B cell (primary cell): ENCODE measurements around the gene CERK. TPM values are rescaled to one million over a fixed set of nuclear protein-coding genes. Genes with fewer than 3 reads are reported as not detected.

Source experiments
- ATAC-seq: fragments of 200-7000 bp; cut with Tn5 transposase; one replicate; pipeline ENCODE4 v1.10.0; 2021; ENCODE audit warnings: low read depth, mild to moderate bottlenecking, moderate number of reproducible peaks, moderate library complexity
- CTCF ChIA-PET: fragments of 350-600 bp; sonication (Branson Sonifier 250); formaldehyde crosslinking; loops from one replicate; lab custom pipeline; 2021; ENCODE audit warnings: antibody characterized with exemption, inconsistent platforms; lab: Charles Lee
- POLR2A ChIA-PET: fragments of 350-600 bp; sonication (Branson Sonifier 250); formaldehyde crosslinking; loops from one replicate; lab custom pipeline; 2021; ENCODE audit warnings: antibody characterized with exemption; lab: Charles Lee
- DNase-seq: peaks from one replicate; pipeline ENCODE4 v3.0.0; 2013
- H2AFZ ChIP-seq: 2 replicates; pipeline ENCODE4 v1.6.1; 2012; ENCODE audit warnings: mild to moderate bottlenecking, low read depth, low read length; ENCODE audit not compliant: insufficient read depth, poor library complexity, severe bottlenecking
- H3K27ac ChIP-seq, 2 donors: 1 replicate in 1 of 2; 2 replicates in 1 of 2; pipeline ENCODE4 v1.5.1; 2012 to 2013; ENCODE audit warnings: low read length in 2 of 2, mild to moderate bottlenecking in 2 of 2, moderate library complexity in 1 of 2
- H3K27me3 ChIP-seq, 4 experiments: fragments of 200-600 bp in 1 of 4; sonication (generic) in 1 of 4; replicated peaks in 1 of 4; 1 replicate in 2 of 4; 2 replicates in 2 of 4; pipeline versions ENCODE4 v1.6.1 to v1.7.0; 2013 to 2016; ENCODE audit warnings: low read length in 3 of 4, mild to moderate bottlenecking in 2 of 4, mixed read lengths in 1 of 4, moderate library complexity in 1 of 4; ENCODE audit not compliant: insufficient read depth in 4 of 4, control insufficient read depth in 3 of 4; ENCODE audit errors: control extremely low read depth in 1 of 4
- H3K36me3 ChIP-seq, 2 experiments: replicated peaks in 1 of 2; 1 replicate in 1 of 2; 2 replicates in 1 of 2; pipeline versions ENCODE4 v1.6.1 to v1.7.1; 2013; ENCODE audit warnings: low read length in 1 of 2; ENCODE audit not compliant: insufficient read depth in 2 of 2, control insufficient read depth in 1 of 2; ENCODE audit errors: control extremely low read depth in 1 of 2, extremely low read depth in 1 of 2
- H3K4me1 ChIP-seq, 2 donors: fragments of 200-600 bp in 1 of 2; sonication (generic) in 1 of 2; 1 replicate in 1 of 2; 2 replicates in 1 of 2; pipeline versions ENCODE4 v1.5.1 to v1.6.1; 2013 to 2017; ENCODE audit warnings: low read length in 2 of 2; ENCODE audit not compliant: control insufficient read depth in 2 of 2, insufficient read depth in 2 of 2
- H3K4me2 ChIP-seq: replicated peaks from 2 replicates; pipeline ENCODE3; 2012; ENCODE audit warnings: mild to moderate bottlenecking, low read depth, low read length; ENCODE audit not compliant: poor library complexity, severe bottlenecking
- H3K4me3 ChIP-seq, 5 experiments: fragments of 200-600 bp in 1 of 5; sonication (generic) in 1 of 5; 1 replicate in 3 of 5; 2 replicates in 2 of 5; pipeline versions ENCODE4 v1.5.1 to v1.7.0; 2011 to 2016; ENCODE audit warnings: low read length in 4 of 5, mild to moderate bottlenecking in 4 of 5, low read depth in 2 of 5, control low read depth in 1 of 5, moderate library complexity in 1 of 5; ENCODE audit not compliant: insufficient read depth in 1 of 5; ENCODE audit errors: control extremely low read depth in 1 of 5, extremely low read depth in 1 of 5
- H3K79me2 ChIP-seq: fragments of 200-600 bp; sonication (generic); one replicate; pipeline ENCODE4 v1.6.0; 2016; ENCODE audit warnings: low read length; ENCODE audit not compliant: control insufficient read depth, insufficient read depth
- H3K9ac ChIP-seq: fragments of 200-600 bp; sonication (generic); 2 replicates; pipeline ENCODE4 v1.6.1; 2017; ENCODE audit warnings: mild to moderate bottlenecking, low read length, moderate library complexity
- H3K9me3 ChIP-seq, 3 donors: one replicate each; pipeline versions ENCODE4 v1.6.1 to v1.7.1; 2013; ENCODE audit warnings: low read length in 2 of 3; ENCODE audit not compliant: control insufficient read depth in 2 of 3, insufficient read depth in 1 of 3; ENCODE audit errors: control extremely low read depth in 1 of 3
- H4K20me1 ChIP-seq: 2 replicates; pipeline ENCODE4 v1.6.0; 2012; ENCODE audit warnings: mild to moderate bottlenecking, low read length; ENCODE audit not compliant: insufficient read depth, control insufficient read depth, poor library complexity, severe bottlenecking
- H3K27ac Mint-ChIP-seq: one replicate; pipeline ENCODE4 v1.8.0; 2021; ENCODE audit warnings: mixed read lengths
- H3K27me3 Mint-ChIP-seq: one replicate; pipeline ENCODE4 v1.8.0; 2021; ENCODE audit warnings: mixed read lengths
- H3K4me1 Mint-ChIP-seq: one replicate; pipeline ENCODE4 v1.8.0; 2021; ENCODE audit warnings: mixed read lengths
- H3K4me3 Mint-ChIP-seq: one replicate; pipeline ENCODE4 v1.8.0; 2021; ENCODE audit warnings: mixed read lengths
- H3K9me3 Mint-ChIP-seq: one replicate; pipeline ENCODE4 v1.8.0; 2022; ENCODE audit warnings: mixed read lengths; ENCODE audit not compliant: insufficient read depth
- EZH2 ChIP-seq: IDR thresholded peaks from 2 replicates; pipeline ENCODE4 v1.6.1; 2012; ENCODE audit warnings: borderline replicate concordance, low read depth, mild to moderate bottlenecking, moderate library complexity, low read length; ENCODE audit not compliant: insufficient read depth, poor library complexity, severe bottlenecking
- WGBS: methylation state at CpG from one replicate; pipeline ENCODE4 v1.1.5; 2013; ENCODE audit warnings: missing lambda C conversion rate; ENCODE audit not compliant: insufficient coverage; 5-methylcytosine and 5-hydroxymethylcytosine counted together
- intact Hi-C: fragments of 100-400 bp; cut with micrococcal nuclease; formaldehyde crosslinking; loops from one replicate; pipeline ENCODE4 v1.10.0; 2022
- polyA plus RNA-seq: library from polyadenylated mRNA; depleted of rRNA; stranded (reverse); fragments of >200 nt; gene quantifications from 2 replicates; pipeline ENCODE4 v1.2.3, GENCODE V29; 2012
- total RNA-seq, 2 donors: library from RNA; stranded (reverse); fragments of 120-200 nt in 1 of 2; gene quantifications; 1 replicate in 1 of 2; 2 replicates in 1 of 2; pipeline versions ENCODE4 v1.2.3 to v1.2.4, GENCODE V29; 2013 to 2022
- TF ChIP-seq, protein P1 (sequence below): fragments of 200-600 bp; IDR thresholded peaks from one replicate; pipeline ENCODE4 v1.8.0; 2022; ENCODE audit warnings: antibody characterized with exemption, mild to moderate bottlenecking

The CERK gene
- total and polyA plus RNA-seq, 2 donors (not counting 1 experiment from before 2014, with no cell fraction given): 23.2 to 48.3 TPM

DNA sequence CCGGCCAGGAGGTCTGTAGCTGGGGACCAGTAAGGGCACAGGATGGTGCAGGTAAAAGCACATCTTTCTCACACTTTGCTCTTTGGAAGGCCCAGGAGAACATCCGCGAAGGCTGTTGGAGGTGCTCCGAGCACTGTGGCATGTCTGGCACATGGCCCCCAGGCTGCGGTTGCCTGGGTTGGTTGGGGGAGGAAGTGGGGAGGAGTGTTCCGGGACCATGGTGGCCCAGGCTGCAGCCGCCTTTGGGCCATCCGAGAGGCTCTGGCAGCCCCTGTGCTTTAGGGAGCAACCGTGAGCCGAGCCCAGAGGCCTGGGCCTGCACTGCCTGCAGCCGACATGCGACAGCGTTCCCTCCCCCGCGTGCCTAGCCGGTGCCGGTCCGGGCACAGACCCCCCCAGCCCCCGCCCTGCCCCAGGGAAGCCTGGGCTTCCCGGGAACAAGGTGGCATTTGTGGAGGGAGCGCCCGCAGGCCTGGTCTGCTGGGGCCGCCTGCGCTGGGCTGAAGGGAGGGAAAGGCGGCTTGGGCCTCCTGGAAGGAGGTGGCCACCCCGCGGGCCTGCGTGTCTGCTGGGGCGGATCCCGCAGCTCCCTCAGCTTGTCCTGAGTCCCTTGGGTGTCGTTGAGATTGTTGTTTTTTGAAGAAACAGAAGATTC lies 59.9 kb downstream of the CERK start:
- Histone ChIP-seq H4K20me1 (peaks cover 93% of the 10 kb centered on the region), H3K36me3 (peaks cover 0 to 34% of the 10 kb centered on the region in 2 experiments), H3K4me3 (no peak overlapping the region), H3K27me3 (peaks cover 0 to 31% (median 0%) of the 10 kb centered on the region in 4 experiments), H3K79me2 (peaks cover 21% of the 10 kb centered on the region), H3K4me2 (no peak overlapping the region), H3K9ac (no peak overlapping the region), H3K27ac (no peak overlapping the region), H3K9me3 (peaks cover 0 to 10% (median 0%) of the 10 kb centered on the region in 3 donors), H3K4me1 (peaks cover 19 to 29% of the 10 kb centered on the region in 2 donors), H2AFZ (no peak overlapping the region)
- TF ChIP-seq EZH2: no peak
- TF ChIP-seq, protein P1, sequence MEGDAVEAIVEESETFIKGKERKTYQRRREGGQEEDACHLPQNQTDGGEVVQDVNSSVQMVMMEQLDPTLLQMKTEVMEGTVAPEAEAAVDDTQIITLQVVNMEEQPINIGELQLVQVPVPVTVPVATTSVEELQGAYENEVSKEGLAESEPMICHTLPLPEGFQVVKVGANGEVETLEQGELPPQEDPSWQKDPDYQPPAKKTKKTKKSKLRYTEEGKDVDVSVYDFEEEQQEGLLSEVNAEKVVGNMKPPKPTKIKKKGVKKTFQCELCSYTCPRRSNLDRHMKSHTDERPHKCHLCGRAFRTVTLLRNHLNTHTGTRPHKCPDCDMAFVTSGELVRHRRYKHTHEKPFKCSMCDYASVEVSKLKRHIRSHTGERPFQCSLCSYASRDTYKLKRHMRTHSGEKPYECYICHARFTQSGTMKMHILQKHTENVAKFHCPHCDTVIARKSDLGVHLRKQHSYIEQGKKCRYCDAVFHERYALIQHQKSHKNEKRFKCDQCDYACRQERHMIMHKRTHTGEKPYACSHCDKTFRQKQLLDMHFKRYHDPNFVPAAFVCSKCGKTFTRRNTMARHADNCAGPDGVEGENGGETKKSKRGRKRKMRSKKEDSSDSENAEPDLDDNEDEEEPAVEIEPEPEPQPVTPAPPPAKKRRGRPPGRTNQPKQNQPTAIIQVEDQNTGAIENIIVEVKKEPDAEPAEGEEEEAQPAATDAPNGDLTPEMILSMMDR: no peak
- H3K4me3 Mint-ChIP-seq: no peak overlapping the region
- H3K27ac Mint-ChIP-seq: no peak overlapping the region
- 54% methylated on average over 31 of the region's 31 CpGs for WGBS
- CTCF ChIA-PET: no interaction called here
- peaks cover 24% of the 10 kb centered on the region for H3K4me1 Mint-ChIP-seq
- no peaks in the 10 kb centered on the region for H3K9me3 Mint-ChIP-seq
- ATAC-seq: no peak
- intact Hi-C loops: no loop called here
- no peak for DNase-seq
- no peaks in the 10 kb centered on the region for H3K27me3 Mint-ChIP-seq
- POLR2A ChIA-PET: no interaction called here

DNA sequence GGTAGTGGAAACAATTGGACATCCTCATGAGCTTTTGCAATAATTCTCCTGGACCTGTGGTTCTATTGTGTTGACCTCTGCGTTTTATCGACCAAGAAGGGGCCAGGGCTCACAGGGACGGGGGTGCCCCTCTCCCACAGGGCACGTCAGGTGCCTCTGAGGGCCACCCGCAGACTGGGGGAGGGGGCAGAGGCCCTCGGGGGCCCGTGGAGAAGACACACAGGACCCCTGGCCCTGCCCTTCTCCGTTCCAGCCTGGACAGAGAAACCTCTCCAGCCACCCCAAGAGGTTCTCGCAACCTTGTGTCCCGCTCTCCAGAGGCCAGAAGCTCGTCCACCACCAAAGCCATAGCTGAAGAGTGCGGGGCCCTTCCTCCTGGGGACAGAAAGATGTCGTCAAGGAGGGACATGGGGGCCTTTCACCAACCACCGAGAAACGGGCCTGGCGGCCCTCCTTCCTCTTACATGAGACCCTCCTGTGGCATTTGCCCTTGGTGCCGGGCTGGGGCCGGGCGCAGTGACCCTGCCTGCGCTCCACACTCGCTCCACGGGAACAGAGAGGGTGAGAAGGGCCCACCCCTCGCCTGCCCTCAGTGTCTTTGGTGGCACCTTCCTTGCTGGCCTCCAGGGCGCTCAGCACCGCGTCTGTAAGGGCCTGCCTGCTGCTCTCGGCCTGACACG lies 60.6 kb downstream of the CERK start:
- TF ChIP-seq, protein P1: no peak
- no peak for TF ChIP-seq EZH2
- H2AFZ ChIP-seq: no peak overlapping the region
- no peaks in the 10 kb centered on the region for H3K9me3 Mint-ChIP-seq
- H3K4me3 Mint-ChIP-seq: no peak overlapping the region
- H3K9ac ChIP-seq: no peak overlapping the region
- H4K20me1 ChIP-seq: peaks cover 93% of the 10 kb centered on the region
- intact Hi-C loops: no loop called here
- H3K27ac Mint-ChIP-seq: no peak overlapping the region
- peaks cover 28% of the 10 kb centered on the region for H3K4me1 Mint-ChIP-seq
- POLR2A ChIA-PET: no interaction called here
- peaks cover 0 to 37% of the 10 kb centered on the region in 2 experiments for H3K36me3 ChIP-seq
- WGBS: 96% methylated on average over 28 of the region's 28 CpGs
- H3K27me3 ChIP-seq: peaks cover 0 to 34% (median 0%) of the 10 kb centered on the region in 4 experiments
- H3K79me2 ChIP-seq: peaks cover 26% of the 10 kb centered on the region
- ATAC-seq (no peak), DNase-seq (no peak)
- H3K4me2 ChIP-seq: no peak overlapping the region
- no peak overlapping the region for H3K27ac ChIP-seq
- no peaks in the 10 kb centered on the region for H3K27me3 Mint-ChIP-seq
- H3K4me3 ChIP-seq: no peak overlapping the region
- CTCF ChIA-PET: no interaction called here
- peaks cover 0 to 10% (median 0%) of the 10 kb centered on the region in 3 donors for H3K9me3 ChIP-seq
- peaks cover 24 to 30% of the 10 kb centered on the region in 2 donors for H3K4me1 ChIP-seq
